Measurements from ENCODE around the gene EIF3D.

EIF3D gene

GRCh38 chr22:36467946-36468345, 61.0 kb downstream of the EIF3D start:
- no peak for DNase-seq (ENCODE audit: low read depth in 2 of 2, low spot score in 1 of 2)

DNA sequence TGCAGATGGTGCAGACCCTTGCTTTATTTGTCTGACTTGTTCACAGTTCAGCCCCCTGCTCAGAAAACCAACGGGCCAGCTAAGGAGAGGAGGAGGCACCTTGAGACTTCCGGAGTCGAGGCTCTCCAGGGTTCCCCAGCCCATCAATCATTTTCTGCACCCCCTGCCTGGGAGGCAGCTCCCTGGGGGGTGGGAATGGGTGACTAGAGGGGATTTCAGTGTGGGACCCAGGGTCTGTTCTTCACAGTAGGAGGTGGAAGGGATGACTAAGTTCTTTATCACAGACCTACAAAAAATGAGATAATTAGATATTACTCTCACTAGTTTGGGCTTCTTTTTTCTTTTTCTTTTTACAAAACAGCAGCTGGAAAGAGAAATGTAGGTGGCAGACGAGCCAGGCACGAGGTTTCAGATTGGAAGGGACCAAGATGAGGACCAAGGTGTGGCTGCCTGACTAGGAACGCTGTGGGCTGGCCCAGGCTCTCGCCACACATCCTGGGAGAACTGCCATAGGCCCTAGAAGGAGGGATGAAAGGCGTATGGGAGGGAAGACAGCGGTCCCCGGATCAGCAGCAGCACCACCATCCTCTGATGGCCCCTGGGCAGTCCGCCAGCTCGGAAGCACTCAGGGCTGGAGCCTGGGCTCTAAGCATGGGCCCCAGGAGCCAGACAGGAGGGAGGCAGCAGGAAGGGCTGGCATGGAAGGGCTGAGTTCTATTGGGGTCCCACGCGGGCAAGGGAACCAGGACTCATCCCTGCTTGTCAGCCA, 61.7 kb downstream of the EIF3D start:
- DNase-seq (ENCODE audit: low read depth in 2 of 2, low spot score in 1 of 2) = no peak

- DNase-seq (ENCODE audit: low read depth in 2 of 2, low spot score in 1 of 2) = no peak
Observed at GRCh38 chr22:36466258-36466657, 62.7 kb downstream of the EIF3D start.

GRCh38 chr22:36465232-36466021, 63.5 kb downstream of the EIF3D start:
- DNase-seq (ENCODE audit: low read depth in 2 of 2, low spot score in 1 of 2) = no peak

DNA sequence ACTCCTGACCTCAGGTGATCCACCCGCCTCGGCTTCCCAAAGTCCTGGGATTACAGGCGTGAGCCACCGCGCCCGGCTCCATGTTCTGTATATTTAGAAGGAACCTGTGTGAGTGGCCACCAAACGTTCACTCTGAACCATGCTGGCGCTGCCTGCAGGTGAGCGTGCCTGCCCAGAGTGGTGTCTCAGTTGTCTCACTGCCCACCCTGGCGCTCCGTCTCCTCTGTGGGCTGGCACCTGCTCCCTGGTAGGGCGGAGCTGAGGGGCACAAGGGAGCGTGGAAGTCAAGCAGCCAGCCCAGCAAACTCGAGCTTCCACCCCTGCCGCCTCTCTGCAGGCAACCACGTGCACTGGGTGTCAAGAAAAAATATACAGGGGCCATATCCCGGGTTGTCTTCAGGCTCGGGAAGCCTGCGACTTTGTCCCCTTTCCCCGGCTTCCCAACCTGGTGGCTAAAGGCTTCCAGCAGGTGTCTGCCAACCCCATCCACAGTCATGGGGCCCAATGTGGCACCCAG, 64.2 kb downstream of the EIF3D start:
- no peak for DNase-seq (ENCODE audit: low read depth in 2 of 2, low spot score in 1 of 2)

- DNase-seq (ENCODE audit: low read depth in 2 of 2, low spot score in 1 of 2) = no peak
Observed at GRCh38 chr22:36463783-36464184, 65.2 kb downstream of the EIF3D start.

GRCh38 chr22:36461665-36462649, 67.0 kb downstream of the EIF3D start:
- DNase-seq (ENCODE audit: low read depth in 2 of 2, low spot score in 1 of 2) = no peak
